ENCODE results near the gene GPR27. TPM values are rescaled to one million over a fixed set of nuclear protein-coding genes. Genes with fewer than 3 reads are reported as not detected.

GPR27 gene
- total RNA-seq, 4 donors from 2014 or later: 2.3 to 11.0 (median 5.5) TPM

DNA sequence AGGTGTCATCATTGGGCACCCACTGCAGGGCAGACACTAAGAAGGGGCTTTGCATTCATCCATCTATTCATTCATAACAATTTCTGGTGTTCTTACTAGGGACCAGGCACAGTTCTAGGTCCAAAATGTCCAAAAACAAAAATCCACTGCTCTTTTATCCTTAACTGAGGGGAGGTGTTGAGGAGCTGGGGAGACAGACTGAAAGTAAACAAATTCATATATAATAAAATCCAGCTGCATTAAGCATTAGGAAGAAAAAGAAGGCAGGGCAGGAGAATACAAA lies 29.5 kb upstream of the GPR27 start:
- intact Hi-C loops (cut with DNase I): no loop called here
- H3K4me3 ChIP-seq (replicated peaks in 1 of 3): peak overlapping the region in 2 of 3 donors; percentile 52 to 60
- no peaks in the 10 kb centered on the region for H3K9me3 ChIP-seq
- DNase-seq: no peak
- peak overlapping the region in 1 of 3 donors; percentile 69 for H3K27ac ChIP-seq
- H3K27me3 ChIP-seq: no peaks in the 10 kb centered on the region
- H3K4me1 ChIP-seq: peaks cover 10 to 20% of the 10 kb centered on the region in 2 donors
- no peaks in the 10 kb centered on the region for H3K36me3 ChIP-seq
- no peak for TF ChIP-seq POLR2A (IDR thresholded peaks at IDR 0.05)
- TF ChIP-seq, protein P1, sequence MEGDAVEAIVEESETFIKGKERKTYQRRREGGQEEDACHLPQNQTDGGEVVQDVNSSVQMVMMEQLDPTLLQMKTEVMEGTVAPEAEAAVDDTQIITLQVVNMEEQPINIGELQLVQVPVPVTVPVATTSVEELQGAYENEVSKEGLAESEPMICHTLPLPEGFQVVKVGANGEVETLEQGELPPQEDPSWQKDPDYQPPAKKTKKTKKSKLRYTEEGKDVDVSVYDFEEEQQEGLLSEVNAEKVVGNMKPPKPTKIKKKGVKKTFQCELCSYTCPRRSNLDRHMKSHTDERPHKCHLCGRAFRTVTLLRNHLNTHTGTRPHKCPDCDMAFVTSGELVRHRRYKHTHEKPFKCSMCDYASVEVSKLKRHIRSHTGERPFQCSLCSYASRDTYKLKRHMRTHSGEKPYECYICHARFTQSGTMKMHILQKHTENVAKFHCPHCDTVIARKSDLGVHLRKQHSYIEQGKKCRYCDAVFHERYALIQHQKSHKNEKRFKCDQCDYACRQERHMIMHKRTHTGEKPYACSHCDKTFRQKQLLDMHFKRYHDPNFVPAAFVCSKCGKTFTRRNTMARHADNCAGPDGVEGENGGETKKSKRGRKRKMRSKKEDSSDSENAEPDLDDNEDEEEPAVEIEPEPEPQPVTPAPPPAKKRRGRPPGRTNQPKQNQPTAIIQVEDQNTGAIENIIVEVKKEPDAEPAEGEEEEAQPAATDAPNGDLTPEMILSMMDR (IDR thresholded peaks at IDR 0.05): no peak

DNA sequence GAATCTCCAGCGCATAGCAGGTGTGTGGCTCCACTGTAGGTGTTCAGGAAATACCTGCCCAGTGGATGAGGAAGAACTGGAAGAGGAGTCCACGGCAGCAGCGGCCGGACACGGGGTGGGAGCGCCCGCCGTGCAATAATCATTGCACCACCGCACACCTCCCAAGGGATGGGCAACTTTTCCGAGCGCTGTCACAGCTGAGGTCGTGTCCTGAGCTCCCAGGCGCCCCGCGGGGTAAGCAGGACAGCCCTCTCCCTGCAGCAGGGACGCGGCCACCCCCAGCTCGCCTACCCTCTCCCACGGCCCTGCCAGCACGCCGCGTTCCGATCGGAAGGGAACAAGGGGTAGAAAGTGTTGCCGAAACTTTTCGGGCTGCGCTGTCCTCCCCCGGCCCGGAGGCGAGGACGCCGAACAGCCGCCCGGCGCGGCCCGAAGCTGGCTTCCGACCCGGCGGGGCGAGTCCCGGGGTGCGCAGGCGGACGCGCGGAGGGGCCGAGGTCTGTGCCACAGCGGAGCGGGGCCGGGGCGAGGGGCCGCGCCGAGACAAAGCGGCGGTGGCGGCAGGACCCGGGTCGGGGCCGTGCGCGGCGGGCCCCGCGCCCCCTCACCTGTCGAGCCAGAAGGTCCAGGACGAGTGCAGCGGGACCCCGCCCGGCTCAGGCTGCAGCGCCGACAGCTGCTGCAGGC lies 28.9 kb upstream of the GPR27 start:
- 0 to 4% methylated on average over 9 to 14 of the region's 73 CpGs for WGBS, 2 donors
- DNase-seq: peak; percentile 54 to 56
- H3K9me3 ChIP-seq: no peaks in the 10 kb centered on the region
- peak overlapping the region; percentile 5 to 60 (median 52) for H3K4me3 ChIP-seq (replicated peaks in 1 of 3)
- intact Hi-C loops (cut with DNase I): no loop called here
- H3K4me1 ChIP-seq: peaks cover 10 to 20% of the 10 kb centered on the region in 2 donors
- H3K27ac ChIP-seq: peak overlapping the region in 2 of 3 donors; percentile 66 to 69
- TF ChIP-seq, protein P1 (IDR thresholded peaks at IDR 0.05): no peak
- peak in 1 of 2 donors; percentile 40 for TF ChIP-seq POLR2A (IDR thresholded peaks at IDR 0.05)
- H3K27me3 ChIP-seq: no peaks in the 10 kb centered on the region
- H3K36me3 ChIP-seq: no peaks in the 10 kb centered on the region

DNA sequence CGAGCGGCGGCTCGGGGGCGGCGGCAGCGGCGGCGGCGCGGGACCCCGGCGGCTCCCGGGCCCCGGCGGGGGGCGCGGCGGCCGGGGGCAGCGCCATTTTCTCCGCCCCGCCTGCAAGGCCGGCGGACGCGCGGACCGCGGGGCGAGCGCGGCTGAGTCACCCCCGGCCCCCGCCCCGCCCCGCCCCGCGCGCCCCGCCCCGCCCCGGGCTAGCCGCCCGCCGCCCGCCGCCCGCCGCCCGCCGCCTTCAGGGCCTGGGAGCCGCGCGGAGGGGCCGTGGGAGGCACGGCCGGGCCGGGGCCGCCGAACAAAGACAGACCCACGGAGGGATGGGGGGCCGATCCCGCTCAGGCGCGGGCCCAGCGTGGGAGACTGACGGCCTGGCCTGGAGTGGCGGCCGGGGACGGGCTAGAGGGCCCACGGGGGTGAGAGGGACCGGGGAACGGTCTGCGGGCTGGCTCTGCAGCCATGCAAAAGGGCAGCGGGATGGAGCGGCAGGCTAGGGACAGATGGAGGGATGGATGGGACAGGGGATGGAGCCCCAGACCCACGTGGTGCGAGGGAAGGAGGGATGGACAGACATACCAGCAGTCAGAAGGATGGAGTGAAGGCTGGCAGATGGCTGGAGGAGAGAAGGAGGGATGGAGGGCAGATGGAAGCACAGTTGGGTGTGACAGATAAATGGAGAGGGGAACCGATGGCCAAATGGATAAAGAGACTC lies 28.2 kb upstream of the GPR27 start, which contains the start of gene EIF4E3:
Gene EIF4E3 (minus strand): TSS at position 132 of the 721 bp plus-strand sequence. CDS start 35 bp downstream, at position 97.
- 14 to 21% methylated on average over 9 to 10 of the region's 80 CpGs for WGBS, 2 donors
- Histone ChIP-seq H3K36me3 (no peaks in the 10 kb centered on the region), H3K27ac (peak within 1 kb of the TSS in 2 of 3 donors; percentile 69 to 78), H3K9me3 (no peaks in the 10 kb centered on the region), H3K4me3 (replicated peaks in 1 of 3) (peak within 1 kb of the TSS; percentile 5 to 60 (median 52)), H3K4me1 (peaks cover 10 to 24% of the 10 kb centered on the region in 2 donors), H3K27me3 (no peaks in the 10 kb centered on the region)
- peak; percentile 37 to 50 for DNase-seq
- intact Hi-C loops (cut with DNase I): no loop called here
- TF ChIP-seq POLR2A (IDR thresholded peaks at IDR 0.05): no peak
- TF ChIP-seq, protein P1 (IDR thresholded peaks at IDR 0.05): no peak

DNA sequence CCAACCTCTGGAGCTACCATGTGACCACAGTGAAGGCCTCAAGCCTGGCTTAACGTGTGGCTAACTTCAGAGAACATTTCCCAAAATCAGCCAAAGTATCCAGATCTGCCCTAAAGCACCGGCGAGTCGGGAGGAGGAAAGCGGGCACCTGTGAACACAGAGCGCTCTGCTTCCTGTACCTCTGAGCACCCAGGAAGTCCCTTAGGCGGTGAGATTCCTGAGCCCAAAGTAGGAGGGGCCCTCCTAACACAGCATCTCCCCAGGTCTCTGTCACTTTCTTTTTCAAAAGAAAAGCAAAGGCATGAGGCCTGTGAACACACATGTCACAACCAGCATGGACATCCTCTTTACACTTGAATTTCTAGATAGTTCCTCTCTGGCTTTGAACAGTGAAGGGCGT lies 27.5 kb upstream of the GPR27 start:
- intact Hi-C loops (cut with DNase I): no loop called here
- WGBS, 2 donors: 86 to 89% methylated on average over 8 of the region's 8 CpGs
- H3K4me1 ChIP-seq: peaks cover 10 to 24% of the 10 kb centered on the region in 2 donors
- TF ChIP-seq, protein P1 (IDR thresholded peaks at IDR 0.05): no peak
- TF ChIP-seq POLR2A (IDR thresholded peaks at IDR 0.05): no peak
- DNase-seq: no peak
- H3K4me3 ChIP-seq (replicated peaks in 1 of 3): no peak overlapping the region
- H3K9me3 ChIP-seq: no peaks in the 10 kb centered on the region
- no peaks in the 10 kb centered on the region for H3K27me3 ChIP-seq
- no peaks in the 10 kb centered on the region for H3K36me3 ChIP-seq
- no peak overlapping the region for H3K27ac ChIP-seq
